Activated CD4-positive, alpha-beta T cell treated with anti-CD3 and anti-CD28 coated beads, Interleukin-2, Interleukin-6, amounts not matched to agents 100 ng/mL and 50 ng/mL, durations not matched to agents 16 hours and 8 hours (primary cell): Measurements from ENCODE around the gene TXNDC11.

Experiments
- DNase-seq: peaks from one replicate; pipeline ENCODE4 v3.0.0-alpha.2; 2020

TXNDC11 gene

DNA sequence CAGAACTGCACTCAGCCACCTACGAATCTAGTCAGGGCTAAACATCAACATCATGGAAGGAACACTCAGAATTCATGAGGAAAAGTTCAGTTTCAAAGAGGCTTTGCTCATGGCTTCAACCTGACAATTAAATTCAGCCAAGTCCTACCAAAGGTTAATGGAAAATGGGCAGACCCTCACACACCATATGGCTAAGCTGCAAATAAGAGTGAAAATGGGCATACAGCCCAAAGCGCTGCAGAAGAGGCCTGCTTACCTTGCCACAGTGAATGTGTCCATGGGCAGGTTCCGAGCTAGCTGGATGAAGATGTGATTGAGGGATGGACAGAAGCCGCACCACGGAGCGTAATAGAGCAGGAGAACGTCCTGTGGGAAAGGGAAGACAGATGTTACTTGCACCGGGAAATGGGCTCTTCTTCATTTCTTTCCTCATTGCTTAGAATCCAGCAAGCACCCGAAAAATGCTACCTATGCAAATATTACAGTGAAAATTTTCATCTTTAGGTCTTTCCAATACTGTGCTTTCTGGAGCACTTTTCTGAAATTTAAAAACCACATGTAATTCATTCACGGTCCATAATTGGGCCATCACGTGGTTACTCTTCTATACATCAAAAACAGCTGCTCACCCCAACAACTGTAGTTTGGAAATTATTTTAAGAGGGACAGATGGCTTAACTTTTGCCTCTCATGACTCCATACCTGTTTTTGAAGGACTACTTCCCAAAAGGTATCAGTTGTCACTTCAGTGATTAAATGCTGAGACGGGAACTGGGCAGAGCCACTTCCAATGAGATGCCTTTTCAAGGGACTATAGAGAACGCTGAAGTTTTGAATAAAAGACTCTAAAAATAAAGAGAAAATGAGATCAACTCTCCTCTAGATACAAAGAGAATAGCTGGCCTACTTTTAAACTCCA is 54.8 kb downstream of the TXNDC11 start:
- no peak for DNase-seq

DNA sequence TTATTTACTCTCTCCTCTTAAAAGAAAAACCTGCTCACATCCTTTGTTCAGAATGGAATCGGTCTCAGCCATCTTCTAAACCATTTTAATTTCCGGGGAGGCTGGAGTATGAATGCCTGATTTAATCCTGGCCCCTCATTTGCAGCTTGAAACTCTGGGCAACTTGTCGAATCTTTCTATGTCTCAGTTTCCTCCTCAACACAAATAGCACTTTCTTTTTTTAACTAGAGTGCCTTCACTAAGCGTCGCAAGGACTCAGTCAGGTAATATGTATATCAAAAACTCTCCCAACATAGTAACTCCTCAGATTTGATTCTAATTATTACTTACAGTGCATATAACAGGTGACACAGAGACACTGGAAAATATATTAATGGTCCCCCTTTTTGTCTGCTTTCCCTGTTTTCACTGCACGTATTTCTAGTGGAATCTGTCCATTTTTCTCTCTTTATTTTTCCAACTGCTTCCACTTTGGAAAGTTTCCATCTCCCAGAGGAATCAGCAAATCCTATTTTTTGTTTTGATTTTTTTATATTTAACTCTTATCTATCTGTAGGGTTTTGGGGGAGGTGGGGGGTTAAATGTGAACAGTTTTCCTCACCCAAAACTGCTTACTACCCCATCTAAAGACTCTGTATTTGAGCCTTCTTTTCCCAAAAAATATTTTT is 55.8 kb downstream of the TXNDC11 start:
- DNase-seq = no peak

DNA sequence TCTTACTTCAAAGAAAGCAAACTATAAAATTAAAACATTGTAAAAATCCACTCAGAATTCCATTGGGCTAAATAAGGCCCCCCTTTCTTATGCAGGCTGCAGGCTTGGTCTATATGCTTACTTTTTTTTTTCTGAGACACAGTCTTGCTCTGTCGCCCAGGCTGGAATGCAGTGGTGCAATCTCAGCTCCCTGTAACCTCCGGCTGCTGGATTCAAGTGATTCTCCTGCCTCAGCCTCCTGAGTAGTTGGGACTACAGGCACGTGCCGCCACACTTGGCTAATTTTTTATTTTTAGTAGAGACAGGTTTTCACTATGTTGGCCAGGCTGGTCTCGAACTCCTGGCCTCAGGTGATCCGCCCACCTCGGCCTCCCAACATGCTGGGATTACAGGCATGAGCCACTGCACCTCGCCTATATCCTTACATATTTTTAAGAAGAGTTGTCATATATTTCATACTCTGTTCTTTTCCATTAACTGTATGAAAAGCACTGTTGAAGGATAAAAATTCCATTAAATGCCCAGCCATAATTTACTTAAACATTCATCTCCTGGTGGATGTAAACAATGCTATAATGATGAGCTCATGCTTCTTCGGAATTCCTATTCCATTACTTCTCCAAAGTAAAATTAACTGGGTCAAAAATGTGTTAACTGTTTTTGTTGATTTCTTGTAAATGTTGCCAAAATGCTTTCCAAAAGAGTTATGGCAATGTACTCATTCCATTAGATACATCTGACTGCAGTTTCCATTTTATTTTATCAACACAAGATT is 56.6 kb downstream of the TXNDC11 start:
- DNase-seq = no peak

GRCh38 chr16:11684231-11685025 is 58.2 kb downstream of the TXNDC11 start:
- DNase-seq = no peak

DNA sequence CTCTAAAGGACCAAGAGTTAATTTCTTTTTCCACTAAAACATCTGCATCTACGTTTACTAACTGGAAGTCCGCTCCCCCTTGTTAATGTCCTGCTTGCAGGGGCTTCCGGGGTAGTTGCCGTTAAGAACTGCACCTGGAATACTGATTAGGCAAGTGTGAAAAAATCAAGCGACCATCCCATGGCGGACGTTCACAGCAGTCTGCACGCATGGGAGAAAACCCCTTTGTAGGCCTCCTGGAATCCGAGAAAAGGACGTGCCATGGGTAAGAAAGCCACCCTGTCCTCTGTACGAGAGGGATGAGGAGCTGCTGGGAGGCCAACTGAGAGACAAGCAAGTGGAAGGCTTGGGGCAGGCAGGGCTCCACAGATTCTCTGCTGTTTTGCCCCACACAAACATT is 59.5 kb downstream of the TXNDC11 start:
- no peak for DNase-seq

GRCh38 chr16:11682655-11683096 is 60.0 kb downstream of the TXNDC11 start:
- DNase-seq = no peak

- no peak for DNase-seq
Observed at GRCh38 chr16:11681976-11682654, 60.5 kb downstream of the TXNDC11 start.

DNA sequence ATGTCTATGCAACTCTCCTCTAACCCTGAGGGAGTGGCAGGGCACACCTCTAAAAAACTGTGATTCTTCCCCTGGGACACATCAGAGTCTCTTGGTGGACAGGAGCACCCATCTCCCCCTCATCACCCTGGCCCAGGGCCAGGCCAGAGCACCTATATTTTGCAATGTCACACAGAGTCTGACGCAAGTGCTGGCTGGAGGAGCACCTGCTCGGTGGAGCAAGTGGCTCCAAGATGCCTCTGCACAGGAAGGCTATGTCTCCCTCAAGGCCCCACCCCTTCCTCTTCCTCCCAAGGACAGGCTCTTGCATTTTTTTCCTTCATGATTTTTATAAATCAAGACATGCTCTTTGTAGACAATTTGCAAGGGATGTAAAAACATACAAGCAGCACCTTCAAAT is 61.1 kb downstream of the TXNDC11 start:
- DNase-seq = no peak

DNA sequence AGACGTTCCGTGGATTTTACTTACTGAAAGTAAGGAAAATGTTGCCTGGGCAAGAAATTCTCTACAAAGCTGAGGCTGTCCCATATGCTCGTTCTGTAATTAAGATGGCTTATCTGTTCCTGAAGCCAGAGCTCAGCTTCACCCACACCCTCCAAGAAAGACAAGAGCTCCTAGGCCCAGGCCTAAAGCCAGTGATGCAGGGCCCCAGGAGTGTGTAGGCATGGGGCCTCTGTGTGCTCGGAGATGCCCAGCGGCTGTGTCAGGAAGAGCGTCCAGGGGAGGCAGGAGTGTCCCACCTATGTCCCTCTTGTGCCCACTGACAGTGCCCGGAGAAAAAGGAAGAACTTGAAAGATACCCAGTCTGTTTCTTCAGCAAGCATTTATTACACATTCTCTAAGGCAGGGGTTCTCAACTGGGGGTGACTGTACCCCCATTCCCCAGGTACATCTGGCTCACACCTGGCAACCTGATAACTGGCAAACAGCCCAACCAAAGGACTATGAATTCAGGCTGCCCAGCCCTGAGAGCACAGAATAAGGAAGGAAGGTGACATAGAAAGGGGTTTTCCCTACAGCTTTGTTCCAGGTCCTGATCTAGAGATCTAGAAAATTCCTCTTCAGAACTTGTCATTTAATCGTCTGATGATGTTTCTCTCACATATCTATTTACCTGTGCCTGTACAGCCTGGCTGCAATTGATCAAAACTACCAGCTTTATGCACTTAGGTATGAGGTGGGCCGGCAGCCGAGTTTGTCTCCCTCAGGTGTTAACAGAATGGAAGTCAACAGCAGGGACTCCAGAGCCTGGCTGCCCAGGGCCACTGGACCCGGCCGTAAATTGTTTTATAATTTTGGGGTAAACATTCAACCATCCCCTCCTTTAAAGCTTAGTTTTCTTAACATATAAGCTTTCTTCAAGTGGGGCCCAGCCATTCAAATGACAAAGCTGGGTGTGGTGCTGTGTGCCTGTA is 62.4 kb downstream of the TXNDC11 start:
- DNase-seq = no peak

GRCh38 chr16:11679250-11679649 is 63.4 kb downstream of the TXNDC11 start:
- no peak for DNase-seq

DNA sequence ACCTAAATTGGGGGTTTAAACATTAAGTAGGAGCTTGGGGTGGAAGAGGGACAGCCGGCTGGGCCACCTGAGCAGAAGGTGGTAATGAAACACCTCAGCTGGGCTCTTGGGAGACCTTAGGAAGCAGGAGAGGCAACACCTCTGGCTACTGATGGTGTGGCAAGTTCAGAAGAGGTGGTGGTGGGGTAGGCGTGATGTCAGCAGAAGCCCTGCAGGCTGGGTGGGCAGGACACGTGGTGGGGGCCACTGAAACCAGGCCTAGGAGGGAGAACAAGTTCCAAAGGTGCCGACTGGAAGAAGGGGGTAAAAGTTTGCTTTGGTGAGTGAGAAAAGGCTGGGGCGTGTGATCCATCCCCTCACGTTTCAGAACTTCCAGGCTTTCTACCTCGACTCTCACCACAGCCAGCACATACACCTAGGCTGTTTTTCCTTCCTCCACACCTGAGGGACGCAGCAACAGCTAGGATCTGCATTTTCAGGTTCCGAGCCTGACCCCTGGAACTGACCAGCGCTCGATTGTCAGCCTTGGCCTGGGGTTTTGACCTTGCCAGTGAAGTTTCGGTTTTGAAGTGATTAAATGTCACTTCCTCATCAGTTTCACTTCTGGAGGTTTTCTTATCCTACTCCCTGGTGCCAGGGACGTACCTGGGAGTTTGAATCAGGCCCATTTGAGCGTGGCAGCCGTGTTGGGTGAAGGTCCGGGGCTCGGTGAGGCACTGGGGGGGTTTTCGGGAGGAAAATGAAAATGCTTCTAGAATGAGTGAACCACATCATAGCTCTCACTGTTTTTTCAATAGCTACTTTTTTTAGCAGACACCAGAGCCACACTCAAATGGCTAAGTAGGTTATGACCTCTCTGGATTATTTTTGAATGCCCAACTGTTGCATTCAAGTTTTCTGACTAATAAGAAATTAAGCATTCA is 64.4 kb downstream of the TXNDC11 start:
- no peak for DNase-seq

DNA sequence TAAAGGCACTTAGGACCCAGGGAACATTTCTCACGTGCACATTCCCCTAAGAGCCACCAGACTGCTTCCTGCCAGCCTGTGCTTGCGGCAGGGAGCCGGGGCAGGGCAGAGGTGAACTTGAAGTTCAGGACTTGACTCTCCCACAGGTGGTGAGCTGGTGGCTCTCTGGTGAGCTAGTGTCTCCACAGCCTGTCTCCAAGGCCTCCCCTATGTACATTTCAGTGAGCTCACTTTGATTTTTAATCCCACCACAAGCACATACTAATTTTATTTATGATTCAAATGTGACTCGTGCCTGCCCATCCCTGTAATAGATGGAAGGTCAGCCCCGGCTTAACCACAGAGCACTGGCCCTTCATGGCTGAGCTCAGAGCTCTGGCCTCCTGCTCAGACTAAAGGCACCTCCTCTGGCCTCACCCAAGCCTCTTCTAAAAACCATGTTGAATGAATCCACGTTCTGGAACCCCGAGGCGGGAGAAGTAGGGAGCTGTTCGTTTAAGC is 65.2 kb downstream of the TXNDC11 start:
- no peak for DNase-seq

DNA sequence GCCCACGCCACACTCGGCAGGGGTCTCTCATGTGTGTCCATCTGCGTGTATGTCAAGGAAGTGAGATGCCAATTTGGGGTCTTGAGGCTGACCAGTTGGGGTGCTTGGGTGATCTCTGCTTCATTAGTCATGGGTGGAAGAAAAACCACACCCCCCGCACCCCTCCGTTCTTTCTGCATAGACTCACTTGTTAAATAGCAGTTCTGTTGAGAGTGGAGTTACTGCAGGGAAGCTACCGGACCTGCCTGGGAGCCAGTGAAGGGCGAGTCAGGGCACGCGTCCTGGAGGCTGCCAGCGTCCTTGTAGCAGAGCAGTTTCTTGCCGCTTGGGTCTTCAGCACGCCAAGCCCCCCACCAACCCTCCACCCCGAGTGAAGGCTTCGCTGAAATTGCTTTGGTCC is 65.9 kb downstream of the TXNDC11 start:
- no peak for DNase-seq

DNA sequence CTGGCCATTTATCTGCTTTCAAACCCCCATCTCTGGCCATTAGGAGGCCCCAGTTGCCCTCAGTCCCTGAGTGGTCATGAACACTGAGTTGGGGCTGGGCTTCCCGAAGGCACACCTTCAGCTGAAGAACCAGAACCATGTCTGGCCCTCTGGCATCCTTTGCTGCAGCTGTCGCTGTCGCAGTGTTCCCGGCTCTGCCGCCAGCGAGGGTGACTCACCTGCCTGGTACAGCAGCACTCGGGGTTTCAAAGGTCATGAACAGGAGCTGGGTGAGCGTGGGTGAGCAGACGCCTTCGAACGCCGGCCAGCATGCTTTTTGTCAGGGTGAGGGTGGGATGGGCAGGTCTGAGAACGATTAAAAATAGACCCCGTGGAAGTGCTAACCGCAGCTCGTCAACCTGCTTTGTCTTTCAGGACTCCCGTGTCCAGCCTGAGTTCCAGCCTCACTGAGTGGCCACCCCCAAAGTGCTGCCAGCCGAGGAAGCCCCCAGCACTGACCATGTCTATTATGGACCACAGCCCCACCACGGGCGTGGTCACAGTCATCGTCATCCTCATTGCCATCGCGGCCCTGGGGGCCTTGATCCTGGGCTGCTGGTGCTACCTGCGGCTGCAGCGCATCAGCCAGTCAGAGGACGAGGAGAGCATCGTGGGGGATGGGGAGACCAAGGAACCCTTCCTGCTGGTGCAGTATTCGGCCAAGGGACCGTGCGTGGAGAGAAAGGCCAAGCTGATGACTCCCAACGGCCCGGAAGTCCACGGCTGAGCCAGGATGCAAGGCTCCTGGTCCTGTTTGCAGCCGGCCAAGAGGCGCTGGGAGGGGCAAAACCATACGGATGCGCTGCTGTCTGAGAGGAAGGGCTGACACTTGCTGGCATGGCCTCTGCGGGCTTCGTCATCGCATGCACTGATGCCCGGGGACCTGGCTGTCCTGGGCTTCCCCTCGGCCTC is 66.8 kb downstream of the TXNDC11 start:
- DNase-seq = no peak

DNA sequence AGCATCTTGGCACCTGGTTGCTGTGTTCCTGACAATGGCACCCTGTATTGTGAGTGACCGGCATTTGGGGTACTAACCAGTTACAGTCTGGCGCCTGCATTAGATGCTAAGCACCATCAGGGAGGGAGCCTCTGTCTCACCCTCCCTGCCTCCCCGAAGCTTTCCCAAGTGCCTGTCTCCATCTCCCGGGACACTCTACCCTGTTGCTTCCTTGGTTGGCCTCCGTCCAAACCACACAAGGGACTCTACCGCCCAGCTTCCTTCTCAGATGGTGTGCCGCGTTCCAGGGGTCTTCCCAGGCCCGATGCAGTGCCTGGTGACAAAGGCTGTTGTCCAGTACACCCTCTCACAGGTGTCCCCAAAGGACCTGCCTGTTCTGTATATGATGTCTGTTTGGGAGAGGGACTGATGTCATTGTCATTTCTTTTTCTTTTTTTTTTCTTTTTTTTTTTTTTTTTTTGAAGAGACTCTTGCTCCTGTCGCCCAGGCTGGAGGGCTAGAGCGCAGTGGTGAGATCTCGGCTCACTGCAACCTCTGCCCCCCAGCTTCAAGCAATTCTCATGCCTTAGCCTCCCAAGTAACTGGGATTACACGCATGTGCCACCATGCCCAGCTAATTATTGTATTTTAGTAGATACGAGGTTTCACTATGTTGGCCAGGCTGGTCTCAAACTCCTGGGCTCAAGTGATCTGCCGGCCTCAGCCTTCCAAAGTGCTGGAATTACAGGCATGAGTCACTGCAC is 67.7 kb downstream of the TXNDC11 start:
- DNase-seq = no peak

DNA sequence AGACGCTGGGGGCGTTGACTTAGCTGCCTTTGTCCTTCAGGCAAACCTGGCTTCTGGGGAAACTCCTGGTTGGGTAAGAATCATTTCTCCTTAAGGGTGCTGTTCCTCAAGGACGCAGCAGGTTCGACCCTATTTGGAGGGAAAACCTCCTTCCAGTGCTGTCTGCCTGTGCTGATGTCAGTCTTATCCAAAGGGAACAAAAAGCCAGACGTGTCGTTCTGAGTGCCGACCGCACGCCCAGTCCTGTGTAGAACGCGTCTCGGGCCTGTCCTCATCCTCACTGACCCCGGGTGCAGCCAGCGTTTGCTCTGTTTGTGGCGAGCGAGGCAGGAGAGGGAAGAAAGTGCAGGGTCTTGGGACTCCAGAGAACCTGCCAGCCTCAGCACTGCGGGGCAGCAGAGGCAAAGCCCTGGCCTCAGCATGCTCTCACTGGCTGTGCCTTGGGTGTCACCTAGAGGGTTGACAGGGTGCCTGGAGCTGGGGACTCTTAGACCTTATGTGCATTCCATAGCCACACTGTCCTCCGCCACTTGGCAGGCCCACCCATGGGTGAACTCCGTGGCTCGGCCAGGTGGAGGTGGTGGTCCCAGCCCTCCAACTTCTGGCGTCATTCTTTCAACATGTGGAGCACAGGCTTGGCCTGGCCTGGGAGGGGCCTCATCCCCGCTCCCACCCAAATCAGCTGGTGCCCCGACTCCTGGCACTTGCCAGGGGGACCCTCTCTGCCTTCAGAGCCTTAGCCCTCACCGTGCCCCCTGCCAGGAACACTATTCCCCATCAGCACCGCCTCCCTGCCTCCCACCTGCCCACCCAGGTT is 68.4 kb downstream of the TXNDC11 start:
- no peak for DNase-seq
